Mammary epithelial cell (primary cell): ENCODE measurements around the gene RDH16.

Experiments used
- EZH2 ChIP-seq: IDR thresholded peaks from 2 replicates; pipeline ENCODE4 v1.6.1; 2012; ENCODE audit warnings: low read length, inconsistent platforms, borderline replicate concordance
- TF ChIP-seq, protein P1 (sequence below), 2 donors: IDR thresholded peaks in 1 of 2; conservative IDR thresholded peaks in 1 of 2; 2 replicates each; pipeline ENCODE4 v1.5.1; 2011 to 2012; ENCODE audit warnings: inconsistent platforms in 2 of 2, low read length in 2 of 2, mild to moderate bottlenecking in 2 of 2, control low read depth in 1 of 2, low read depth in 1 of 2; ENCODE audit not compliant: insufficient read depth in 1 of 2; ENCODE audit errors: extremely low read depth in 1 of 2

DNA sequence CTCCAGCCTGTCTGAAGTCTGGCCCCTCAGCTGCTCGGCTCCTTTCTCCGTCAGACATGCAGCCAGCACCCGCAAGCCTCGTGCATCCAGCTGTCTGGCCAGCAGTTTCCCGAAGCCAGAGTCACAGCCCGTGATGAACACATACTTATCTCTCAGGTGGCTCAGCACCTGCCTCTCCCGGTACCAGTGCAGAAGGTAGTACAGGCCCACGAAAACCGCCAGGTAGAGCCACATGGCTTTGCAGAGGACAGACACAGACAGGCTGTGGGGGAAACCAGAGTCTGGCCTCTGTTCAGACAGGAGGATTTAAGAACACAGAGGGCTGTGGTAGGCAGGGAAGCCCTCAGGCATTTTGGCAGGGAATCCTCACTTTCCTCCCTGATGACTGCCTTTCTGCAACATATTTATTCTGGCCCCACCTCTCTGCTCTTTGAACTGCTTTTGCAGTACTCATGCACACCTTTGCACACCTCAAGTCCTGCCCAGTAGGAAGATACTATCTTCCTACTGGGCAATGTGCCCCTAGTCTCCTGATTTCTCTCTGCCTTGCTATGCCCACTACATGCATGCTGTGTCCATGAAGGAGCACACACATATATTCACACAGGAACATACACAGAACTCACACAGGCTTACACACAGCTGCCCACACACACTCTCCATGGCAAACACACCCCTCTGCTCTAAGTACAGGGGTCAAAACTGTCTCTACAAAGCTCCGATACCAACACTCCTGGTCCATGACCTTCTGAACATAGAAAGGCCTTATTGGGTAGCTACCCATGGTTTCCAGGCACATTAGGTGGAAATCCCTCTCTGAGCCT, at the start of gene RDH16:
- TF ChIP-seq, protein P1, sequence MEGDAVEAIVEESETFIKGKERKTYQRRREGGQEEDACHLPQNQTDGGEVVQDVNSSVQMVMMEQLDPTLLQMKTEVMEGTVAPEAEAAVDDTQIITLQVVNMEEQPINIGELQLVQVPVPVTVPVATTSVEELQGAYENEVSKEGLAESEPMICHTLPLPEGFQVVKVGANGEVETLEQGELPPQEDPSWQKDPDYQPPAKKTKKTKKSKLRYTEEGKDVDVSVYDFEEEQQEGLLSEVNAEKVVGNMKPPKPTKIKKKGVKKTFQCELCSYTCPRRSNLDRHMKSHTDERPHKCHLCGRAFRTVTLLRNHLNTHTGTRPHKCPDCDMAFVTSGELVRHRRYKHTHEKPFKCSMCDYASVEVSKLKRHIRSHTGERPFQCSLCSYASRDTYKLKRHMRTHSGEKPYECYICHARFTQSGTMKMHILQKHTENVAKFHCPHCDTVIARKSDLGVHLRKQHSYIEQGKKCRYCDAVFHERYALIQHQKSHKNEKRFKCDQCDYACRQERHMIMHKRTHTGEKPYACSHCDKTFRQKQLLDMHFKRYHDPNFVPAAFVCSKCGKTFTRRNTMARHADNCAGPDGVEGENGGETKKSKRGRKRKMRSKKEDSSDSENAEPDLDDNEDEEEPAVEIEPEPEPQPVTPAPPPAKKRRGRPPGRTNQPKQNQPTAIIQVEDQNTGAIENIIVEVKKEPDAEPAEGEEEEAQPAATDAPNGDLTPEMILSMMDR (conservative IDR thresholded peaks at IDR 0.05 in 1 of 2, IDR thresholded peaks at IDR 0.05 in 1 of 2; ENCODE audit: extremely low read depth in 1 of 2, insufficient read depth in 1 of 2, low read depth in 1 of 2, low read length in 2 of 2), result peak in 1 of 2 donors; percentile 5
- no peak for TF ChIP-seq EZH2
